Hematopoietic multipotent progenitor cell (in vitro differentiated cells): ENCODE results near the gene CALML6. TPM values are rescaled to one million over a fixed set of nuclear protein-coding genes. Genes with fewer than 3 reads are reported as not detected.

Experiments used
- DNase-seq, 3 donors: peaks; one replicate each; pipeline ENCODE4 v3.0.0-alpha.2; 2011 to 2015; ENCODE audit warnings: low read depth in 2 of 3, low spot score in 2 of 3
- total RNA-seq: library from RNA; depleted of rRNA; stranded (reverse); fragments of >200 nt; gene quantifications from one replicate; pipeline ENCODE4 v1.2.3, GENCODE V29; 2012

CALML6 gene
- total RNA-seq, 1 donor, result 0.27 TPM

DNA sequence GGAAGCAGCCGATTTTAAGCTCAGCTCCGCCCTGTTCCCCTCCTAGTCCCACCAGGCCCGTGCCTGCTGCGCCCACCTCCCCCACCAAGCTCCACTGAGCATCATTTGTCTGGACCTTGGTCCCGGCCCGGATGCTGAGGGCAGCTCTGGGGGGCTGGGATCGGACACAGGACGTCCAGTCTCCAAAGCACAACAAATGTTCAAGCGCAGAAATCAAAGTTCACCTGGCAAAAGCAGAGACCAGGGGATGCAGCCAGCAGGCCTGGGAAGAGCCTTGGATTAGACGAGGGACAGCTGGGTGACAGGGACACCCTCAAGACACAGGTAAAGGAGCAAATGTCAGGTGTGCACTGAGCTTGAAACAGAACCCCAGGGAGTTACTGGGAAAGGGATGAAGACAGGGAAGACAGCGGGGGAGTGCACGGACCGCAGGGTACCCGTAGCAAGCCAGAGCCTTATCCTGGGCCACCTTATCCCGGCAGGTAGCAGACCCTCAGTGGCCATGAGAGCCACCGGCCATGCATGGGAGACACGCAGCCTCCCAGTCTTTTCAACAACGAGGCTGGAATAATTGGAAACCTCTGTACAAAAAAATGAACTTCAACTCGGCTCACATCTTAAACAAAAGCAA lies 26.3 kb downstream of the CALML6 start:
- DNase-seq, result no peak

DNA sequence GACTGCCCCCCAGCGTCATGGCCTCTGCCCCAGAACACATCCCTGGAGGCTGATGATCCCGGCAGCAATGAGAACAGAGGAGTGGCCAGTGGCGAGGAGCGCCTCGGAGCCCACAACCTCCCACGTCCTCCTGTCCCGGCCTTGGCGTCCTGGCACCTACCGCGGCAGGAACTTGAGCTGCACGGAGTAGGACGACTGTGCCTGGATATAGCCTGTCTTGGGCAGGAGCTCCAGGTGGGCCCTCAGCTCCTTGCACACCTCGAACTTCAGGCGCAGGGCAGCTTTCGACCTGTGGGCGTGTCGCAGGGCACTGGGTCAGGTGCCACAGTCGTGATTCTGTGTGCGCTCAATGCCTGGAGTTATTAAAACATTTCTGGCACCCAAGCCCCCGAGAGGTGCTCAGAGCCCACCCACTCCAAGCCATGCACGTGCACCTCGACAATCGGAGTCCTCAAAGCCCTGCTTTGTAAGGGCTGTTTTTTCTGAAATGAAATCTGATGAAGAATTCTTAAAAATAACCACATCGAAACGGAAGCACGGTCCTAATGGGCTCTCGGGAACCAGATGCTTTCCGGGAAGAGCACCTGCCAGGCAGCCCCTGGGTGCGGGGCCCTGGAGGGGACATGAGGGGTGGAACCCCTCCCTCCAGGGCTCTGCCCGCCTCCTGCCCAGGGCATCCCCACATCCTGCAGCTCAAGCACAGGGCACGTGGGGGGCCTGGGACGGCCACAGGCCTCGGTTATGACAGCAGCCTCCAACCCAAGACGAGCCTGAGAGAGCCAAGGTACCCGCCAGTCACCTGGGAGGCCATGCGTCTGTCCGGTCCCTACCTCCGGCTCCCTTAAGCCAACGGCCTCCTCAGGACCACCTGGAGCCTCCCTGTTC lies 27.1 kb downstream of the CALML6 start:
- no peak for DNase-seq

DNA sequence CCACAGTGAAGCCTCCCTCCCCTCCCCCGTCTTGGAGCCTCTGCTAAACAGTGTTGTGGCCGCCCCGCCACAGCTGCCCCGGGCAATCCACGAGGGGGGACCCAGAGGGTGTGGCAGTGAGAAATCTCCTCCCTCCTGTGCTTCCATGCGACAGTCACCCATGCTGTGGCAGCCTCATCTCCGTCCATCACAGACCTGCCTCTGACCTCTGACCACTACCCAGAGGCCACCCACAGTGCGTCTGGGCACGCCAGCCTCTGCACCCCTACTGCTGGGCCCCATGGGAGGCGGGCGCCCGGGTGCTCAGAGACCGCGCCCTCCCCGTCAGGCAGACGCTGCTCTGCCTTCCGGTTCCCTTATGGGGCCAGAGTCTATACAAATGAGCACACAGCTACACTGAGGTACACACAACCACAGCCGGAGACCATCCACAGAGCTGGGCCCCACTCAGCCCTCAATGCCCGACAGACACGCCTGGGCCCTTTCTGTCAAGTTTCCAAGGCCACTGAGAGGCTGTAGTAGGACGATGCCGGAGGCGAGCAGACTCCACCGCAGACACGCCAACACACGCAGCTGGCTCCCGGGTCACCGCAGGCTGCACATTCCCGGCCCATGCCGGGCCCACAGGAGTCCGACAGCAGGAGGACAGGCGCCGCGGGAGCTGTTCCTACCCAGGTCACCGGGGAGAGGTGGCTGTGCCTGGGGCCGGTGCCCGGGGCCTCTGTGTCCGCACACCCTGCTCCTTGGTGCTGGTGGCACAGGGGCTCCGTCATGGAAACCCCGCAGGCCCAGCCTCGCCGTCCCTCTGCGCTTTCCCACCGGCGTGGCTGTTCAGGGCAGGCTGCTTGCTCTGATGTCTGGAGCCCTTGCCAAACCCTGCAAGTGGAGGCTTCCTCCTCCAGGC lies 27.9 kb downstream of the CALML6 start:
- DNase-seq, result no peak

DNA sequence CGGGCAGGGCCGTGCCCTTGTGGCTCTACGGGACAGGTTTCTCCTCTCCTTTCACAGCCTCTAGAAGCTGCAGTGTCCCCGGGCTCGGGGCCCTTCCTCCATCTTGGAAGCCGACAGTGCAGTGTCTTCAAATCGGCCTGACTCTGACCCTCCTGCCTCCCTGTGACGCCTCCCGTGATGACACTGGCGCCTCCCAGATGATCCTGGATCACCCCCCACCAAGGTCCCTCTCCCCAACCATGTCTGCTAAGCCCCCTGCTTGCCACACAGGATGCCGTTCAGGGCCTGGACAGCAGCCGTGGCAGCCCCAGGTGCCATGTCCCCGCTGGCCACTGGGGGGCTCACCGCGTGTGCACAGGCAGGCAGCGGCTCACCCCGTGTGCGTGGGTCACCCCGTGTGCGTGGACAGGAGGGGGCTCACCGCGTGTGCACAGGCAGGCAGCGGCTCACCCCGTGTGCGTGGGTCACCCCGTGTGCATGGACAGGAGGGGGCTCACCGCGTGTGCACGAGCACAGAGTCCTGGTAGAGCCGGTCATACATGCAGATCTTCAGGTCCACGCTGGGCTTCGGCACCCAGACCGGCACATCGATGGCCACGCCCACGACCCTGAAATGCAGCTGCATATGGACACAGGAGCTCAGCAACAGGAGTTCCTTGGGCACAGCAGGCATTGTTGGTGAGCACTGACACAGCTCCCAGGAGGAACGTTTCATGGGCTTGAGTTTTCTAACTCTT lies 28.9 kb downstream of the CALML6 start:
- peak in 2 of 3 donors; percentile 48 to 55 for DNase-seq

DNA sequence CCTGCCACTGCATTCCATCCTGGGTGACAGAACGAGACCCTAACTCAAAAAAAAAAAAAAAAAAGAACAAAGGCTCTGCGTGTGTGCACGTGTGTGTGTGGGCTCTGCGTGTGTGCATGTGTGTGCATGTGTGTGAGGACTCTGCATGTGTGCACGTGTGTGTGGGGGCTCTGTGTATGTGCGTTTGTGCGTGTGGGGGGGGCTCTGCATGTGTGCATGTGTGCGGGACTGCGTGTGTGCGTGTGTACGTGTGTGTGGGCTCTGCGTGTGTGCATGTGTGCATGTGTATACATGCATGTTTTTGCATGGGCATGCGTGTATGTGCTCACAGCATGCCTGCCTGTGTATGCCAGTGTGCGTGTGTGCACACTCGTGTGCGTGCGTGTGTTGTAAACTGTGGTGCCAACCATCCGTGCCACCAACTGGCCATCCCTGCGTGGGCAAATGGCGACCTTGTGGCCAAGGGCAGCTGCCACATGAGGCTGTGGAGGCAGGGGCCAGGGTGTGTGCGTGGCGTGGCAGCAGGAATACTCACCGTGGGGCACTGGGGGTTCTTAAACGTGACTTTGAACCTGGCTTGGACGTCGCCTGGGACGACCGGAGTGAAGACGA lies 30.8 kb downstream of the CALML6 start:
- no peak for DNase-seq

DNA sequence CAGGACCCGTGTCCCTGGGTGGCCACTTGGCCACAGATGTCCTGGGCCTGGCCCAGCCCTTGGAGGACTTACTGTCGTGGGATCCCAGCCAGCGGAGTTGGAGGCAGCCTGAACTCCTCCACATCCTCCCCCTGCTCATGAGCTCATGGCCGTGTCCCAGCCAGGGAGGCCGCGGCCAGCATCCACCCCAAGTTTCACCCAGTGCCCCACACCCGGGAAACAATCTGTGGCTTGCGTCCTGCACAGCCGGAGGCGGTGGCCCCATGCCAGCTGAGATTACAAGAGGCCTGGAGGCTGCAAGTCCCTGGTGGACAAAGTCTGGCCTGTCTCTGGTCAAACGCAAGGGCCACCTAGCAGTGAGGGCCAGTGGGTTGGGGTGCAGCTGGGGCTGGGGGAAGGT lies 31.5 kb downstream of the CALML6 start:
- no peak for DNase-seq

DNA sequence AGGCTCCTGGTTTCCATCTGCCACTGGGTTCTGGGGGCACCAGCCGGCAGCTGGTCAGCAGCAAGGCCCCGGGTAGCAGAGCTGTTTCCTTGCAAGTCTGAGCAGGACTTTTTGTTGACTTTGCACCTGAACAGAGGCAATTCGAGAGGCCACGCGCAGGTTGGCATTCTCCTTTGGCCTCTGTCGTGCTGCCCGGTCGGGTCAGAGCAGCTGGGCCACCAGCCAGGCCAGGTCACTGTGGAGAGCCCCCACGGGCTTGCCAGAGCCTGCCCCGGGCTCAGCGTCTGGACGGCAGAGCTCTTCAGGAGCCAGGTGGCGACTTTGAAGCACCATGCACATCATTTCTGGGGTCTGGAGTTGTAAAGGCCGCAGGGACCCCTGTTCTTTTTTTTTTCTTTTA lies 32.4 kb downstream of the CALML6 start:
- DNase-seq, result no peak

DNA sequence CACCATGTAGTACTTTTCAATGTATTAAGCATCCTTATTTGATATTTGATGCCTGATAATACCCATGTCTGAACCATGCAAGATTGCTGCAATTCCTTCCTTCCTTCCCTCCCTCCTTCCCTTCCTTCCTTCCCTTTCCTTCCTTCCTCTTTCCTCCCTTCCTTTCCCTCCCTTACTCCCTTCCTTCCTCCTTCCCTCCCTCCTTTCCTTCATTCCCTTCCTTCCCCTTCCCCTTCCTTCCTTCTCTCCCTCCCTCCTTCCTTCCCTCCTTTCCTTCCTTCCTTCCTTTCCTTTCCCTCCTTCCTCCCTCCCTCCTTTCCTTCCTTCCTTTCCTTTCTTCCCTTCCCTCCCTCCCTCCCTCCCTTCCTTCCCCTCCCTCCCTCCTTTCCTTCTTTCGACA lies 33.7 kb downstream of the CALML6 start:
- no peak for DNase-seq

DNA sequence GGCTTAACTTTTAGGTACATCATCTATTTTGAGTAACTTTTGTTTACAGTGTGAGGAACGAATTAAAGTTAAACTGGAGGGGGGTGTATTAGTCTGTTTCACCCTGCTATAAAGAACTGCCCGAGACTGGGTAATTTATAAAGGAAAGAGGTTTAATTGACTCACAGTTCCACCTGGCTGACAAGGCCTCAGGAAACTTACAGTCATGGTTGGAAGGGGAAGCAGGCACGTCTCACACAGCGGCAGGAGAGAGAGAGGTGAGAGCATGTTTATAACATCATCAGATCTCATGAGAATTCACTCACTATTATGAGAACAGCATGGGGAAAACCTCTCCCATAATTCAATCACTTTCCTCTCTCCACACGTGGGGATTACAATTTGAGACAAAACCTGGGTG lies 35.9 kb downstream of the CALML6 start:
- no peak for DNase-seq

DNA sequence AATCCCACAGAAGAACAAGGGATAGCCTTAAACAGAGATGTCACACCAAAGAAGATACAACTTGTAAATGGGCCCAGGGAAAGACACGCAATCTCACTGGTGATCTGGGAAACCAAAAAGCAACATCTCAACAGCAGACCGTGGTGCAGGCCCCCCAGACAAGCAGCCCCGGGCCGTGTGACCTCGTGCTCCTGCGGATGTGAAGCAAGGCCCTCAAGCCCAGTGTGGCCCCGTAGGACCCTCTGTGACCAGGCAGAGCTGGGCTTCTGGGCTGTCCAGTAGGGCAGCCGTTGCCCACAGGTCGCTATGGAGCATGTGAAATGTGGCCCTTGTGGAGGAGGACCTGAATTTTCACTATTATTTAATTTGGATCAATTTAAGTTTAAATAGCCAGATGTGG lies 39.0 kb downstream of the CALML6 start:
- no peak for DNase-seq

DNA sequence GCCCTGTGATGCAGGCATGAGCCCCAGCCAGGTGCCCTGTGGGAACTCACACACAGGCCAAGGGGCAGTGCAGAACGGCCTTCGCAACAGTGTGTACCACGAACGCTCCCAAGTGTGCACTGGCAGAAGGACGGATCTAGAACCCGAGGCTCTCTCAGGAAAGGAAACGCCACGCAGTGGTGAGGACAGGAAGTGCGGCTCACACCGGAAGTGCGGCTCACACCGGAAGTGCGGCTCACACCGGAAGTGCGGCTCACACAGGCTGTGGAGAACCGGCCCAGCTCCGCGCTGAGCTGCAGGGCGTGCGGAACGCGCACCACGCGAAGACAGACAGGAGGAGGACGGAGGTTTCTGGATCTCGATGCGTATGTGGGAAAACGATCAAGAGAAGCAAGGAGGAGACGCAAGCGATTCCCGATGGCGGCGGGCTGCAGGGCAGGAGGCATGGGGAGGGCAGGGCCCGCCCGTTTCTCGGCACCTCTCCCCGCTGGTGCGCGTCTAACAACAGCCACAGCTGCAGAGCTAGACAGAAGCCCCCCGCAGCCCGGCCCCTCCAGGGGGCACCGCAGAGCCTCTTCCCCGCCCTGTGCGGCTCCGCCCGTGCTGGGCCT lies 39.9 kb downstream of the CALML6 start:
- DNase-seq, result no peak

DNA sequence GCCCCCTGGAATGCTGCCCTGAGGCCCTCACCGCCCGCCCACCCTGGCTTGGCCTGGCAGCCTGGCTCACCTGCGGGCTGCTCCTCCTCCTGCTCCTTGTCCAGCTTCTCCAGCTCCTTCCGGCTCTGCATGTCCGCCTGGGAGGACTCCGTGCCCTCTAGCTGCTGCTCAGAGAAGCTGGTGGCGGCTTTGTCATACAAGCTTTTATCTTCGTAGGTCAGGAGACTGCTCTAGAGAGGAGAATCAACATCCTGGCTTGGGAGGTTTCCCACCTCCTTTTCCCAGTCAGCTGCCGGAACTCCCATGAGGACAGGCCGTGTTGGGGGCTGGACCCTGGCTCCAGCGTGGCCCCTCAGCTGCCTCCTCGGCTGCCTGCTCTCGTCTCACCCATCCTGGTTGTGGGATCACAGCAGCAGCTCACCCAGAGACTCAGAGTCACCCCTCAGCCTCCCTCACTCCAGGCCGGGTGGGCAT lies 40.6 kb downstream of the CALML6 start:
- no peak for DNase-seq

DNA sequence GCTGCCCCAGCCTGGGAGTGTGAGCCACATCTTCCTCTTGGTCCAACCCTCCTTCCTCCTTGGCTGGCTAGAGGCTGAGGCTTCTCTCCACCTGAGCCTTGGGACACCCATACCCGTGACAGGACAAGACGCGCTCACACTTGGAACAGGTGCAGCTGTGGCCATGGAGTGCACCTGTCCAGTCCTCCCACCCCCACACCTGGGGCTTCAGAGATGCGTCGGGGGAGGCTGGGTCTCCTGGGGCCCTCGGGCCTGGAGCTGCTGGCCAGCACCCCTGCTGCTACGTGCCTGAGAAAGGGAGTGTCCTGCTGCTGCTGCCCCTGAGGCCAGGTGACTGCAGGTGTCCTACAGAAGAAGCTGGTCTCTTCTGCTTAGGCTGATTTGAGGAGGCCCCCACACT lies 41.0 kb downstream of the CALML6 start:
- DNase-seq, result no peak

DNA sequence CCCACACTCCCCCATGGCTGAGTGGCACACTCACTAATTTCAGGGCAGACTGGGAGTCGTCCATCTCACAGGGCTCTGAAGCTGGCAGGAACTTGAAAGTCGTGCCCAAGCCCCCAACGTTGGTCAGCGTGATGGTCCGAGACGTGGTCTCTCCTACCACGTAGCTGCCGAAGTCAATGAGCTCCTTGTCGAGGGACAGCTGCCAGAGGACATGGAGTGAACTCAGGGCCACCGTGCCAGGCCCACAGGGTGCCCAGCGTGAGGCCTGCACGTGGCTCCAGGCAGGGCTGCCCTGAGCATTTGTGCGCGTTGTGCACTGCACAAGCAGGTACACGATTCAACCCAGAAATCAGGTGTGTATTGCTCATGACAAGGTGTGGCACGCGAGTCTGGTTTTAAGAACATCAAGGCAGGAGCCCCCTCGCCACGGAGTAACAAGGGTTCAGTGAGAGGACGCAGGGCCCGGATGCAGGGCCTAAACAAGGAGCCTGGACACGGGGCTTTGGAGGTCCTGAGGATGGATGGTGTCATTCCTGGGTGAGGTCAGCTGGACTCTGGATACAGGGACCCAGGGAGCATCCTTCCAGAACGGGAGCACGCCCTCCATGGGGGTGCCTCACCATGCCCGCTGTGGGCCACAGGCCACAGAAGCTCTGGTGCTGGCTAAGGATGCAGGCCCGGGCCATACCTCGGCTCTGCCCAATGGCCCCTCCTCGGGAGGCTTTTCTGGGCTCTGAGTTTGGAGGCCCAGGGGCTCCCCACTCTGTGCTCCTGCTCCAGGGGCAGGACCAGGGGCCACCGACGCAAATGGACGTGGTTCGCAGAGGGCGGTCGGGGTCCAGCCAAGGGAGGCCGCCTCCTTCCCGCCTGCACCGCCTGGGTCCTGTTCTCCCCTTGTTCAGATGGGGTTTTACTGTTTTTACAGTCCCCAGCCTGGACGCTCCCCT lies 41.8 kb downstream of the CALML6 start:
- no peak for DNase-seq

DNA sequence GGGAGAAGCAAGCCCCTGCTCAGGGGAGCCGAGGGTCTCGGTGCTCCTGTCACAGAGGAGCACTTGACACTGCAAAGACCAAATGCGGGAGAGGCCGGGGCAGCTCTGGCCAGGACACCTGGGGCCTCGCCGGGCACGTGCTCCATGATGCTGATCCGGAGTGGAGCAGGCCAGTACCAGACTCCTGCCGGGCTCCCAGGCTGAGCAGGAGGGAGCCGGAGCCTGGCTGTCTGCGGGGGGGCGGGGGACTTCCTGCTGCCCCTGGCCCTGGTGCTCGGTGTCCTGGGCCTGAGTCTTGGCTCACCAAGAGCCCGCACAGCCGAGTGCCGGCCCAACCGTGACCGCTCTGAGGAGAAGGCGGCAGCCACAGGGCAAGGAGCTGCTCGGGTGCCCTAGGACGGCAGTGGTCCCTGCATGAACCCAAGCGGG lies 42.5 kb downstream of the CALML6 start:
- no peak for DNase-seq

DNA sequence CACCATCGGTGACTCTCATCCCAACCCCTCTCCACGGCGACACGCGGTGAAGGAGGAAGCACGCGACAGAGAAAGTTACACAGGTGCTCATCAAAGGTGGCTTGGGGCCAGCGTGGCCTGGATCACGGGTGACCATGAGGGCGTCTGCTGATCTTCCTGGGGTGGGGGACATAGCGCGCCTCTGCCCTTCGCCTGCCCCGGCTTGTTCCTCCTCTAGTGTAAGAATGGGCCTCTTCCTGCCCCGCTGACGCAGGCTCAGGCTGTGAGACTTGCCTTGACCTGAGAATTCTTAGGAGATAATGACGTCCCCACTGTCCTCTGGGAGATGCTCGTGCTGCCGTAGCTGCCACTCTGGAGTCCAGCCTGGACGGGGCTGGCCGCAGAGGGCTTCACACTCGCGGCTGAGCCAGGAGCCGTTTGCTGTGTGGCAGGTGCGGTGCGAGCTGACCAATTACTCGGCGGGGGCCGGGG lies 43.0 kb downstream of the CALML6 start:
- no peak for DNase-seq

DNA sequence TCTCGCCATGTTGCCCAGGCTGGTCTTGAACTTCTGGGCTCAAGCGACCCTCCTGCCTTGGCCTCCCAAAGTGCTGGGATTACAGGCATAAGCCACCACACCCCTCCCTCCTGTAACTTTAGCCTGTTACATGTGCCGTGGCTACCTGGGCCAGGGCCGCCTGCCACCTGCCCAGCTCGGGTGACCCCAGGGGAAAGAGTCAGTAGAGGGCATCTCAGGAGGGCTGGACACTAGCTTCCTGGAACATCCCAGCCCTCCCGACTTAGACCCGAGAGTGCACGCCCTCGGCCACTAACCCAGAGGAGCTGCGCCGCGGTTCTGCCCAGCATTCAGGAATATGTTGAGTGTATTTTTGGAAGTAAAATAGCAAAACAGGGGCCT lies 44.4 kb downstream of the CALML6 start:
- no peak for DNase-seq

DNA sequence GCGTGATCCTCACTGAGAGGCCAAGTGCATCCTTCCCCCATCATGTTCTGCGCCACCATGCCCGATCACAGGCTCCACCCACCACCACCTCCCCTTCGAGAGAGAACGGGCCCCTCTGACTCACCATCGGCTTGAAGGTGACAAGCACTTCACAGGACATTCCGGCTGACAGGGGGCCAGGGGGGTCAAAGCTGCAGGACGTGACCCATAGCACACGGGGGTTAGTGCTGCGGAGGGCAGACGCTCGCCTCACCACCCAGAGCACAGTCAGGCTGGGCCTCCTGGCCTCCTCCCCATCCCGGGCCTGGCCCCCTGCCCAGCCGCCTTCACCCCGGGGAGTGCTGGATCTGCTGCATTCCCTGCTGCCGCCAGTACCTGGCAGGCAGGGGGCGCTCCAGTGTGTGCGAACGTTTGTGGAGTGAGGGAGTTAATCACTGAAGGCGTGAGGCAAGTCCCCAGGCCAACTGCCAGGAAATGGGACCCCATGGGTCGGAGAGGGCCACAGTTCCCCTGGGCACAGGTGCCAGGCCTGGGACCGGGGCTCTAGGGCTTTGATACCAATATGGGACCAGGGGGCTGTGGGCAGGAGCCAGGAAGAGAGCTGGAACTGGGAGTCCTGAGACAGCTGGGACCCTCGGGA lies 44.9 kb downstream of the CALML6 start:
- peak; percentile 17 to 85 (median 76) for DNase-seq
